HepG2 (cell line): Measurements from ENCODE around the gene RHBDD3. TPM values are rescaled to one million over a fixed set of nuclear protein-coding genes. Genes with fewer than 3 reads are reported as not detected.

ENCODE experiments used
- ATAC-seq: fragments of 200-7000 bp; cut with Tn5 transposase; 3 replicates; pipeline ENCODE4 v1.9.1; 2020; ENCODE audit warnings: mild to moderate bottlenecking, moderate library complexity
- BruUV-seq: library from RNA; stranded (reverse); fragments of 400-500 nt; replicated peaks from 2 replicates; lab custom pipeline; 2021; lab: Mats Ljungman, UMichigan
- CTCF ChIA-PET: fragments of 300-600 bp; formaldehyde crosslinking; extraction: SDS; loops from one replicate; lab custom pipeline; 2021; ENCODE audit warnings: low total read pairs, inconsistent platforms, low intra/inter-chr PET ratio; lab: Yijun Ruan, JAX
- POLR2A ChIA-PET: fragments of 350-600 bp; sonication (Branson Sonifier 250); formaldehyde crosslinking; loops from one replicate; lab custom pipeline; 2020; ENCODE audit warnings: antibody characterized with exemption, inconsistent platforms; lab: Yijun Ruan, JAX
- DNase-seq: peaks from one replicate; pipeline ENCODE4 v3.0.0-alpha.2; 2015; ENCODE audit warnings: low spot score
- FAIRE-seq: peaks from 3 replicates; lab custom pipeline; 2011; peaks lifted over from hg19 to GRCh38; lab: Jason Lieb, UNC
- H2AFZ ChIP-seq: one replicate; pipeline ENCODE4 v1.6.1; 2011; ENCODE audit warnings: low read length, inconsistent platforms
- H3K27ac ChIP-seq: fragments of 300-600 bp; 3 replicates; pipeline ENCODE4 v1.8.0; 2011; ENCODE audit warnings: mixed run types, mild to moderate bottlenecking, mixed read lengths, low read length, inconsistent platforms; ENCODE audit not compliant: insufficient read depth; ENCODE audit errors: extremely low read length
- H3K27me3 ChIP-seq, 2 experiments: fragments of 200-600 bp in 1 of 2; 2 replicates in 1 of 2; 3 replicates in 1 of 2; pipeline versions ENCODE4 v1.6.0 to v1.8.0; 2011; ENCODE audit warnings: low read length in 2 of 2, mild to moderate bottlenecking in 2 of 2, moderate library complexity in 2 of 2, inconsistent platforms in 1 of 2; ENCODE audit not compliant: insufficient read depth in 2 of 2, control insufficient read depth in 1 of 2
- H3K36me3 ChIP-seq, 2 experiments: fragments of 200-600 bp in 1 of 2; replicated peaks in 1 of 2; 2 replicates in 1 of 2; 3 replicates in 1 of 2; pipeline versions ENCODE4 v1.5.1 to v1.8.0; 2011; ENCODE audit warnings: low read length in 2 of 2, inconsistent platforms in 1 of 2; ENCODE audit not compliant: insufficient read depth in 2 of 2, control insufficient read depth in 1 of 2
- H3K4me1 ChIP-seq: 2 replicates; pipeline ENCODE4 v1.5.1; 2012; ENCODE audit warnings: low read length, inconsistent platforms; ENCODE audit not compliant: insufficient read depth
- H3K4me2 ChIP-seq: 2 replicates; pipeline ENCODE4 v1.6.0; 2011; ENCODE audit warnings: low read depth, low read length, inconsistent platforms
- H3K4me3 ChIP-seq, 3 experiments: fragments of 200-600 bp in 1 of 3; sonication (generic), shearing (Covaris generic) in 1 of 3; replicated peaks in 1 of 3; 2 replicates each; pipeline ENCODE4 v1.5.1; 2011 to 2016; ENCODE audit warnings: low read length in 3 of 3, inconsistent platforms in 2 of 3, low read depth in 2 of 3, mild to moderate bottlenecking in 2 of 3, control low read depth in 1 of 3, mixed read lengths in 1 of 3; ENCODE audit not compliant: insufficient read depth in 1 of 3
- H3K79me2 ChIP-seq: one replicate; pipeline ENCODE4 v1.6.1; 2011; ENCODE audit warnings: low read length, inconsistent platforms; ENCODE audit not compliant: insufficient read depth
- H3K9ac ChIP-seq: 2 replicates; pipeline ENCODE4 v1.6.0; 2011; ENCODE audit warnings: mild to moderate bottlenecking, low read depth, low read length, inconsistent platforms; ENCODE audit not compliant: insufficient read depth
- H3K9me3 ChIP-seq: 2 replicates; pipeline ENCODE4 v1.5.1; 2012; ENCODE audit warnings: mild to moderate bottlenecking, low read length
- H4K20me1 ChIP-seq: 2 replicates; pipeline ENCODE4 v1.6.0; 2011; ENCODE audit warnings: inconsistent platforms, mild to moderate bottlenecking, low read length, moderate library complexity; ENCODE audit not compliant: insufficient read depth
- ADNP ChIP-seq: sonication (generic); formaldehyde crosslinking; IDR thresholded peaks from 2 replicates; pipeline ENCODE4 v1.4.0; 2020; ENCODE audit warnings: missing genetic modification reagents
- AGO2 ChIP-seq: fragments of 200-400 bp; formaldehyde crosslinking; optimal IDR thresholded peaks from 2 replicates; pipeline ENCODE3; 2017; ENCODE audit warnings: mild to moderate bottlenecking, low read depth, low read length, moderate library complexity
- CENPX ChIP-seq: sonication (generic); formaldehyde crosslinking; IDR thresholded peaks from 2 replicates; pipeline ENCODE4 v1.9.0; 2021; ENCODE audit warnings: mild to moderate bottlenecking, missing genetic modification reagents, moderate library complexity
- FOXM1 ChIP-seq: sonication (generic); formaldehyde crosslinking; IDR thresholded peaks from 2 replicates; pipeline ENCODE4 v1.5.0; 2020; ENCODE audit warnings: missing genetic modification reagents
- GTF2F1 ChIP-seq: fragments of 150-350 bp; IDR thresholded peaks from 2 replicates; pipeline ENCODE4 v1.6.1; 2014; ENCODE audit warnings: low read length
- KAT8 ChIP-seq: IDR thresholded peaks from 2 replicates; pipeline ENCODE4 v1.6.1; 2016; ENCODE audit warnings: missing genetic modification reagents, missing compliant biosample characterization
- TRIM24 ChIP-seq: sonication (generic); formaldehyde crosslinking; IDR thresholded peaks from 2 replicates; pipeline ENCODE4 v1.8.0; 2022; ENCODE audit warnings: mild to moderate bottlenecking, missing genetic modification reagents
- U2AF1 ChIP-seq: fragments of 200-400 bp; formaldehyde crosslinking; optimal IDR thresholded peaks from 2 replicates; pipeline ENCODE3; 2017; ENCODE audit warnings: mild to moderate bottlenecking, low read depth, low read length
- YEATS4 ChIP-seq: sonication (generic); formaldehyde crosslinking; IDR thresholded peaks from 2 replicates; pipeline ENCODE4 v1.4.0; 2020; ENCODE audit warnings: missing genetic modification reagents, borderline replicate concordance
- ZFP82 ChIP-seq: sonication (generic); formaldehyde crosslinking; IDR thresholded peaks from 2 replicates; pipeline ENCODE4 v1.5.1; 2020; ENCODE audit warnings: mild to moderate bottlenecking, missing genetic modification reagents, borderline replicate concordance
- ZKSCAN8 ChIP-seq: IDR thresholded peaks from 2 replicates; pipeline ENCODE4 v1.6.1; 2016; ENCODE audit warnings: borderline replicate concordance, missing genetic modification reagents, missing compliant biosample characterization
- ZNF557 ChIP-seq: sonication (generic); formaldehyde crosslinking; IDR thresholded peaks from 2 replicates; pipeline ENCODE4 v1.4.0; 2020; ENCODE audit warnings: missing genetic modification reagents
- ZNF598 ChIP-seq: sonication (generic); formaldehyde crosslinking; IDR thresholded peaks from 2 replicates; pipeline ENCODE4 v1.5.1; 2020; ENCODE audit warnings: mild to moderate bottlenecking, missing genetic modification reagents, borderline replicate concordance
- ZNF629 ChIP-seq: sonication (generic); formaldehyde crosslinking; conservative IDR thresholded peaks from 2 replicates; pipeline ENCODE4 v1.5.0; 2020; ENCODE audit warnings: missing genetic modification reagents
- WGBS: methylation state at CpG from one replicate; pipeline ENCODE4 v1.1.6; 2017; ENCODE audit warnings: low lambda C conversion rate; 5-methylcytosine and 5-hydroxymethylcytosine counted together
- in situ Hi-C: cut with HindIII; loops from 2 replicates; pipeline ENCODE4 v1.10.0; 2017; ENCODE audit warnings: low pct_unique_long_range_greater_than_20kb; ENCODE audit not compliant: extremely low pct_ligation_motif_present
- intact Hi-C: fragments of 100-400 bp; cut with micrococcal nuclease; formaldehyde crosslinking; loops from one replicate; pipeline ENCODE4 v1.10.0; 2022; ENCODE audit not compliant: unreplicated experiment
- polyA plus RNA-seq, 8 experiments: library from polyadenylated mRNA; depleted of rRNA in 3 of 8; stranded (reverse) in 7 of 8; unstranded in 1 of 8; fragments of >200 nt; fragmentation: Illumina TruSeq in 4 of 8; extraction: Trizol in 4 of 8; gene quantifications; 2 replicates each; pipeline versions ENCODE4 v1.2.1 to v1.2.3, GENCODE V29; 2011 to 2016; ENCODE audit warnings: low read depth in 4 of 8, missing spikeins in 1 of 8, mixed read lengths in 1 of 8; ENCODE audit not compliant: insufficient read depth in 1 of 8
- total RNA-seq, 5 experiments: library from RNA; depleted of rRNA; stranded (reverse); fragments of >200 nt; fragmentation: Illumina TruSeq; extraction: Trizol; gene quantifications; 2 replicates each; pipeline ENCODE4 v1.2.3, GENCODE V29; 2016; ENCODE audit warnings: low read depth in 1 of 5

Gene RHBDD3
- total and polyA plus RNA-seq, 2 of the 13 experiments (the other 11 are each of a cell fraction or from before 2014, with no cell fraction given), result 12.1 to 26.7 TPM

DNA sequence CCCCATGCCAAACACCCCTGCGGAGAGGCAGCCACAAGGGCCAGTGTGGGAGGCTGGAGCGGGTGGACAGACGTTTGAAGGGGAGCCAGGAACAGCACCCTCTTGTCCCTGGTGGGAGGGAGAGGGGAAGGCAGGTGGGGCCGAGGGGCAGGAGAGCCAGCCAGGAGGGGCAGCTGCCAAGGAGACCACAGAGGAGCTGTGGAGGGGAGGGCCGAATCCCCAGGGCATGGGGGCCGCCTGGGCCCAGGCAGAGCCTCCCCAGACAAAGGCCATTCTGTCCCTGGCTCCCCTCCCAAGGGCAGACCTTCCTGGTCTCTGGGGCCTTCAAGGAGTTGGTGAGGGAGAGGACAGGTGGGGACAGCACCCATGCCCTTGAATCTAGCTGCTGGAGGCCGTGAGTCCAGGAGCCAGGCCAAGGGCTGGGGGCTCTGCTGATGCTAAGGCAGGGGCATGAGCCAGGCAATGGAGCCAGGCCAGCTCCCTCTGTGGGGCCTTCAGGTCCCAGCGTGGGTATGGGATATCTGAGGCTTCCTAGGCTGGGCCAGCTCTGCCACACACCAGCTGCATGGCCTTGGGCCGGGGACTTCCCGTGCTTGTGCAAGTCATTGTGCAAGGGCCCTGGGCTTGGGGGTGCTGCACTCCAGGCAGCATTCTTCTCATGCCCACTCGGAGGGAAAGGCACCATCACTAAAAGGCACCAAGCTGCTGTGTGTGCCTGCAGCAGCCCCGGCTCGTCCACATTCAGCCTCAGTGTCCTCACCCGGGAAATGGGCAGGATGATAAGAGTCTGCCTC is 50.7 kb downstream of the RHBDD3 start (continued):
- TF ChIP-seq U2AF1, result no peak
- TF ChIP-seq KAT8, result no peak
- TF ChIP-seq ZNF598, result no peak
- peak; percentile 80; the same call in 1 of the 2 replicates for TF ChIP-seq TRIM24 (CRISPR knock-in tag)
- TF ChIP-seq ZFP82 (CRISPR knock-in tag), result no peak
- TF ChIP-seq YEATS4 (CRISPR knock-in tag), result no peak
- TF ChIP-seq ADNP (CRISPR knock-in tag), result no peak
- no peak for TF ChIP-seq AGO2
- no peak for TF ChIP-seq ZNF557 (CRISPR knock-in tag)

DNA sequence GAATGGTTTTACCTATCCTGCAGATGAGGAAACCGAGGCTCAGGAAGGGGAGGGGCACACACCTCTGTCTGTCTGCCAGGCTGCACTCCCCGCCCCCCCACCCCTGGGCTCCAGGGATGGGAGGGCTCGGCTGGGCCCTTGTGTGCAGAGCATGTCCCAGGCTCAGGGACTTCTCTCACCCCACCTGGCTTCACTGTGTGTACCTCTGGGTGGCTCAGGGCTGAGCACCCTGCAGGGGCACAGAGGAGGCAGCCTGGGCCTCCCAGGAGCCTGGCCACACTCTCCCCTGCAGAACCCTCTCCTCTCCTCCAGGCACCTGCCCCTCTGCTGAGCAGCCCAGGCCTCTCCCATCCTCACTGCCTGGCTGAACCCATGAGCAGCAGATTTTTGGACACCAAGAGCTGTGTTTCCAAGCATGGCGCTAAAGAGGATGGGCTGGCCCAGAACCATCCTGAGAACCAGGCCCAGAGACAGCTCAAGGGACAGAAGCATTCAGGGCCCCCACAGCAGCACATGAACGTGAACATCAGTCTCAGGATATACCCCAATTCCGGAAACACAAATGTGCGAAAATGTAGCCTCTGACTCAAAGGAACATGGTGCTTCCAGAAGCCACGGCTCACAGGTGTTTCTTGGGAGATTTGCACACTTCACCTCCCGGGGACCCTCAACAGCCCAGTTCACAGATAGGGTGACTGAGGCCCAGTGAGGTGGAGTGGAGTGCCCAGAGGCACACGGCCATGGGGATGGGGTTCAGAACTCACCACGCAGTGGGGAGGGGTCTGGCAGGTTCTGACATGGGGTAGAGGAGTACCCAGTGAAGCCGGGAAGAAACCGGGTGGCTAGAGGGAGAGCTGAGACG is 51.5 kb downstream of the RHBDD3 start:
- no peak for FAIRE-seq
- Histone ChIP-seq H4K20me1 (no peaks in the 10 kb centered on the region), H3K9me3 (no peaks in the 10 kb centered on the region), H3K36me3 (no peaks in the 10 kb centered on the region), H3K27ac (no peak overlapping the region), H3K27me3 (peaks cover 0 to 11% of the 10 kb centered on the region in 2 experiments; a peak in 3 of 5 replicates), H3K4me3 (no peak overlapping the region)
- 55% methylated on average over 8 of the region's 14 CpGs for WGBS
- TF ChIP-seq FOXM1 (CRISPR knock-in tag) (no peak), ZKSCAN8 (no peak), ZNF629 (peak; percentile 69; the same call in 1 of the 2 replicates), GTF2F1 (no peak), CENPX (no peak)
- TF ChIP-seq, all 625 proteins: peak for 1
- no peaks in the 10 kb centered on the region for H3K79me2 ChIP-seq
- CTCF ChIA-PET, result no interaction called here
- in situ Hi-C loops, result no loop called here
- ATAC-seq, result no peak
- intact Hi-C loops, result no loop called here
- no peak overlapping the region for H2AFZ ChIP-seq
- H3K4me1 ChIP-seq, result peaks cover 37% of the 10 kb centered on the region
- POLR2A ChIA-PET, result interaction anchor here (1.8 kb wide), 1 partner anchor 10 kb away, joined by 5 read pairs; the partner anchor contains the start of gene EMID1
- H3K4me2 ChIP-seq, result no peak overlapping the region
- no peak overlapping the region for H3K9ac ChIP-seq
- BruUV-seq, result no TSS peak
- DNase-seq, result no peak
